Body of pancreas (tissue), 4 donors: ENCODE results near the gene TM9SF1. TPM values are rescaled to one million over a fixed set of nuclear protein-coding genes. Genes with fewer than 3 reads are reported as not detected.

ENCODE experiments used
- ATAC-seq: fragments of 150-250 bp; one replicate; pipeline ENCODE4 v1.9.1; 2016
- DNase-seq, 4 donors: peaks; one replicate each; pipeline ENCODE4 v3.0.0-alpha.2; 2019
- H3K27ac ChIP-seq, 4 donors: fragments of 200-600 bp; sonication (generic); 1 replicate in 3 of 4; 2 replicates in 1 of 4; pipeline versions ENCODE4 v1.5.1 to v1.6.1; 2016 to 2019; ENCODE audit warnings: mild to moderate bottlenecking in 1 of 4, mixed read lengths in 1 of 4, moderate library complexity in 1 of 4
- H3K27me3 ChIP-seq, 2 donors: fragments of 200-600 bp; sonication (generic); one replicate each; pipeline ENCODE4 v1.6.0; 2016; ENCODE audit warnings: mild to moderate bottlenecking in 1 of 2
- H3K36me3 ChIP-seq, 2 donors: fragments of 200-600 bp; sonication (generic); replicated peaks in 1 of 2; 2 replicates each; pipeline ENCODE4 v1.5.1; 2016; ENCODE audit warnings: low read depth in 2 of 2; ENCODE audit not compliant: insufficient read depth in 1 of 2
- H3K4me1 ChIP-seq: fragments of 200-600 bp; sonication (generic); one replicate; pipeline ENCODE4 v1.6.0; 2016
- H3K4me3 ChIP-seq, 2 donors: fragments of 200-600 bp; sonication (generic); 1 replicate in 1 of 2; 2 replicates in 1 of 2; pipeline ENCODE4 v1.5.1; 2016 to 2019
- H3K9me3 ChIP-seq, 3 donors: fragments of 200-600 bp; sonication (generic); 1 replicate in 2 of 3; 2 replicates in 1 of 3; pipeline ENCODE4 v1.5.1; 2016
- POLR2A ChIP-seq, 3 donors: fragments of 450-650 bp; IDR thresholded peaks; one replicate each; pipeline ENCODE4 v1.6.1; 2016; ENCODE audit warnings: antibody characterized with exemption in 3 of 3, mild to moderate bottlenecking in 2 of 3
- WGBS, 2 donors: methylation state at CpG; one replicate each; pipeline ENCODE4 v1.1.5; 2017; 5-methylcytosine and 5-hydroxymethylcytosine counted together
- intact Hi-C: fragments of 100-400 bp; cut with DNase I; formaldehyde crosslinking; loops from one replicate; pipeline ENCODE4 v1.15.1; 2023
- total RNA-seq, 2 donors: library from RNA; depleted of rRNA; stranded (reverse); fragments of >200 nt; gene quantifications; one replicate each; pipeline ENCODE4 v1.1.0, GENCODE V29; 2016
- TF ChIP-seq, protein P1 (sequence below), 7 experiments: fragments of 450-650 bp in 4 of 7; fragments of 200-600 bp in 3 of 7; sonication (generic) in 3 of 7; IDR thresholded peaks; one replicate each; pipeline ENCODE4 v1.5.1; 2016 to 2019; ENCODE audit warnings: antibody characterized with exemption in 7 of 7

Gene TM9SF1
- total RNA-seq, 2 donors from 2014 or later: 57.9 to 59.7 TPM

DNA sequence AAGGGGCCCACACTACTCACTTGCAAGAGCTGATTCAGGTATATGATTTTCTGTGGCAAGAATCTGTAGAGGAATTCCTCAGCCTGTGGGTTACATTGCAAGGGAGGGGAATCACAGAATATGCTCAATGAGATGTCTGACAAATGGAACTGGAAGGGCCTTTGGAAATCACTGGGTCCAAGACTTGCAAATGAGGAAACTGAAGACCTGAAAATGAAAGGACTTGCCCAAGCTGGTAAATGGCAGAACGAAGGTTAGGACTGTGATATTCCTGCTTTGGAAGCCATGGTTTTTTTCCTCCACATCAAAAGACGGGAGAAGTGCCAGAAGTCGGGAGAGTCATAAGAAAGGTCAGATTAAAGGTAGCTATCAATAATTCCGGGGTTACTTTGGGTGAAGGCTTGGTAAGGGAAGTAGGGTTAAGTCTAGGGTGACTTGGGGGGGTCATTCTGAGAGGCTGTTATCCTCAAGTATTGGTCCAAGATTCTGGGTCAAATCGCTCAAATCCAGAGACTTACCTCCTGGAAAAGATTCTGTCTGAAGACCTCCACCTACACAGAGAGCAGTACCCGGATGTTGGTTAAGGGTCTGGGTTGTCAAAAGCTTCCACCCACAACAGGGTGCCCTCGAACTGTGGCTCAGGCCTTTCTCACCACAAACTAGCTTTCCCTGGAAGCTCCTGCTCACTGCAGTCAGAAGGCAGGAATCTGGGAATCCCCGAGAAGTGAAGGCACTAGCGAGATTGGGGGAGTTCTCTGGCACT is 49.4 kb downstream of the TM9SF1 start:
- DNase-seq (no peak), ATAC-seq (no peak)
- Histone ChIP-seq H3K4me1 (peaks cover 45% of the 10 kb centered on the region), H3K27me3 (no peaks in the 10 kb centered on the region), H3K27ac (peak overlapping the region; percentile 78 to 93 (median 84)), H3K9me3 (no peaks in the 10 kb centered on the region), H3K4me3 (peak overlapping the region; percentile 87 to 96), H3K36me3 (peaks cover 0 to 8% of the 10 kb centered on the region in 2 donors)
- 1 to 2% methylated on average over 8 to 9 of the region's 9 CpGs for WGBS, 2 donors
- intact Hi-C loops: no loop called here
- TF ChIP-seq, protein P1, sequence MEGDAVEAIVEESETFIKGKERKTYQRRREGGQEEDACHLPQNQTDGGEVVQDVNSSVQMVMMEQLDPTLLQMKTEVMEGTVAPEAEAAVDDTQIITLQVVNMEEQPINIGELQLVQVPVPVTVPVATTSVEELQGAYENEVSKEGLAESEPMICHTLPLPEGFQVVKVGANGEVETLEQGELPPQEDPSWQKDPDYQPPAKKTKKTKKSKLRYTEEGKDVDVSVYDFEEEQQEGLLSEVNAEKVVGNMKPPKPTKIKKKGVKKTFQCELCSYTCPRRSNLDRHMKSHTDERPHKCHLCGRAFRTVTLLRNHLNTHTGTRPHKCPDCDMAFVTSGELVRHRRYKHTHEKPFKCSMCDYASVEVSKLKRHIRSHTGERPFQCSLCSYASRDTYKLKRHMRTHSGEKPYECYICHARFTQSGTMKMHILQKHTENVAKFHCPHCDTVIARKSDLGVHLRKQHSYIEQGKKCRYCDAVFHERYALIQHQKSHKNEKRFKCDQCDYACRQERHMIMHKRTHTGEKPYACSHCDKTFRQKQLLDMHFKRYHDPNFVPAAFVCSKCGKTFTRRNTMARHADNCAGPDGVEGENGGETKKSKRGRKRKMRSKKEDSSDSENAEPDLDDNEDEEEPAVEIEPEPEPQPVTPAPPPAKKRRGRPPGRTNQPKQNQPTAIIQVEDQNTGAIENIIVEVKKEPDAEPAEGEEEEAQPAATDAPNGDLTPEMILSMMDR (IDR thresholded peaks at IDR 0.05): no peak
- TF ChIP-seq POLR2A (IDR thresholded peaks at IDR 0.05): no peak

DNA sequence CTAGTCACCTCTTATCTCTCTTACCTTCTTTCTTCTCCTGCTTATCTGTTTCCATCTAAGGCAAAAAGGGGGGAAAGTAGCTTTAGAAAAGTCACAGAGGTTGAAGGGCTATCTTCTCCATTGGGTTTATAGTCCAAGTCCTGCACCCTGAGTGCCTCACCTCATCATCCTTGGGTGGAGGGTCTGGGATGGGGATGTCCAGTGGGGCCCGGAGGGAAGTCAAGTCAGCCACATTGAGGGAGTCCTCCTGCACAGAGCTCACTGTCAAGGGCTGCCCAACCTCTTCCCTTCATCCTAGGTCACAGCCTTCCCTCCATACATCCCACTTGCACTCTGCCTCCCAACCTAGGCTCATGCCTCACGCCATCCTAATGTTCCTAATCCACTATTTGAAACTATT is 50.0 kb downstream of the TM9SF1 start:
- WGBS, 2 donors: 83 to 89% methylated on average over 2 of the region's 2 CpGs
- Histone ChIP-seq H3K4me3 (no peak overlapping the region), H3K27ac (peak overlapping the region in 3 of 4 donors; percentile 78 to 87 (median 82)), H3K27me3 (no peaks in the 10 kb centered on the region), H3K36me3 (peaks cover 0 to 6% of the 10 kb centered on the region in 2 donors), H3K9me3 (no peaks in the 10 kb centered on the region), H3K4me1 (peaks cover 45% of the 10 kb centered on the region)
- TF ChIP-seq, protein P1 (IDR thresholded peaks at IDR 0.05): no peak
- TF ChIP-seq POLR2A (IDR thresholded peaks at IDR 0.05): no peak
- ATAC-seq (no peak), DNase-seq (no peak)
- intact Hi-C loops: no loop called here

DNA sequence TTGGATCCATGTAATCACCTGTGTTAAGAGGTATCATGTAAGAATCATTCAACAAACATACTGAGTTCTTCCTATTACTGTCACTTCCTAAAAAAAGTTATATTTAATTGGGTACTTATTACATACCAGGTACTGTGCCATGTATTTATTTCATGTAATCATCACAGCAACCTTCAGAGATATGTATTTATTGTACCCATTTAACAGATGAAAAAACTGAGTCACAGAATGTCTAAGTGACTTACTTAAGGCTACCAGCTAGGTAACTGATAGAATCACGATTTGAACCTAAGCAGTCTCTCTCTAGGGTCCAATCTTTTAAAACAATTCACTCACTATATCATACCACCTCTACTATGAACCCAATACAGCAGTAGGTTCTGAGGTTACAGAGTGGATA is 50.8 kb downstream of the TM9SF1 start:
- Histone ChIP-seq H3K9me3 (no peaks in the 10 kb centered on the region), H3K4me3 (no peak overlapping the region), H3K36me3 (no peaks in the 10 kb centered on the region), H3K27me3 (no peaks in the 10 kb centered on the region), H3K4me1 (peaks cover 49% of the 10 kb centered on the region), H3K27ac (no peak overlapping the region)
- WGBS, 2 donors: 81 to 88% methylated on average over 1 of the region's 1 CpG
- TF ChIP-seq POLR2A (IDR thresholded peaks at IDR 0.05): no peak
- ATAC-seq (no peak), DNase-seq (no peak)
- intact Hi-C loops: no loop called here

DNA sequence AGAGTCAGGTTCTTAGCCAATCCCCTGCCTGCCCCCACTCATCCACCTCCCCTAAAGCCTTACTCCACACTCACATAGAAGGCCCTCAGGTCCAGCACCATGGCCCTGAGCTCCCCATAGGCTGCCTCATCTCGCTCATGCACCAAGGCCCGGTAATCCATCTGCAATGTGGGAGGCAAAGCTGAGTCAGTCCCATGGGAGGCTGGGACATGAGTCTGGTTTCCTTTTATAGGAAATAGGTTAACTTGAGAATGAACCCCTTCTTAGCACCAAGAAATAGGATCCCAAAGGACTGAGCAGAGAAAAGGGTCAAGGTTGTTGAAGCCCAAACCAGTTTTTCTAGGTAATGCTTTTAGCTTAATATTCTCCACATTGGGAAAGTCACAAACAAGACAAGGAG is 51.7 kb downstream of the TM9SF1 start:
- no peak for DNase-seq
- H3K36me3 ChIP-seq: peaks cover 0 to 3% of the 10 kb centered on the region in 2 donors
- intact Hi-C loops: no loop called here
- 86 to 90% methylated on average over 2 of the region's 2 CpGs for WGBS, 2 donors
- TF ChIP-seq, protein P1 (IDR thresholded peaks at IDR 0.05): no peak
- TF ChIP-seq POLR2A (IDR thresholded peaks at IDR 0.05): no peak
- peaks cover 48% of the 10 kb centered on the region for H3K4me1 ChIP-seq
- H3K4me3 ChIP-seq: no peak overlapping the region
- H3K27me3 ChIP-seq: no peaks in the 10 kb centered on the region
- no peak overlapping the region for H3K27ac ChIP-seq
- no peaks in the 10 kb centered on the region for H3K9me3 ChIP-seq
- no peak for ATAC-seq

DNA sequence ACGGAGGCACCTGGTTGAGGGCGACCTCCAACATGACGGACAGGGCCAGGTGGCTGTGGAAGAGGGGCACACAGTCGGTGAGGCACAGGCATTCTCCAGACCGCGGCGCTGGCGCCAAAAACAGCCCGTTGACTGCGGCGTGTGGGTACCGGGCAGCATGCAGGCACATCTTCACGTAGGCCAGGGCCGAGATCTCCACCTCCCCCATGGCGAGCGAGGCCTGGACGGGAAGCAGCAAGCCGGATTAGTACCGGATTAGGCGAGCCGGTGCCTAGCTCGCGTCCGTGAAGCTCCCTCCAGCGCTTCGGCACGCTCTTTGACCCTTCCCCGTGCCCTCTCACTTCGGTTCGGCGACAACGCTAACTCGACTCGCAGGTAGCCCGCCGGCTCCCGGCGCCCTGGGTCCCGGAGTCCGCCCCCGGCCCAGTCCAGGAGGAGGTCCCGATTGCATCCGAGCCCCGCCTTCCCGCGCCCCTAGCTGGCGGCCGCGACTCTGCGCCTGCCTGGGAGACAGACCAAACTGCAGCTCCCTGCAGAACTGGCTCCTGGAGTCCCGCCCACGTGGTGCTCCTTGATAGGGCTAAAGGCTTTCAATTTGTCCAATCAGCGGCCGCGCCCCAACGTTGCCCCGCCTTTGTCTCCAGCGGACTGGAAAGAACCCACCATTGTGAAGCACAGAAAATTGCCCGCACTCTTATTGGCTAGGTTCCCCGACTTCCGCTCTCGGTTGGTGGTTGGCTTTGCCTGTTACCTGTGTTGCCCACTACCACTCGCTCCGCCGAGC is 54.0 kb downstream of the TM9SF1 start, which contains the start of gene EMC9:
Gene EMC9 (minus strand): TSS at position 495 of the 784 bp plus-strand sequence. CDS start 287 bp downstream, at position 208.
- Histone ChIP-seq H3K4me1 (peaks cover 58% of the 10 kb centered on the region), H3K27ac (peak within 1 kb of the TSS; percentile 75 to 90 (median 80)), H3K36me3 (peaks cover 0 to 11% of the 10 kb centered on the region in 2 donors), H3K9me3 (no peaks in the 10 kb centered on the region), H3K27me3 (no peaks in the 10 kb centered on the region), H3K4me3 (peak within 1 kb of the TSS; percentile 54 to 55)
- peak; percentile 92 for ATAC-seq
- TF ChIP-seq, protein P1 (IDR thresholded peaks at IDR 0.05): peak; percentile 48 to 88 (median 86)
- peak; percentile 74 to 85 (median 79) for TF ChIP-seq POLR2A (IDR thresholded peaks at IDR 0.05)
- intact Hi-C loops: no loop called here
- DNase-seq: peak; percentile 100
- 0% methylated on average over 6 to 64 of the region's 65 CpGs for WGBS, 2 donors
